Thyroid gland (tissue), 4 donors: ENCODE measurements around the gene FCHSD2.

ENCODE experiments used
- POLR2A ChIP-seq, 2 donors: fragments of 450-650 bp; IDR thresholded peaks; one replicate each; pipeline ENCODE4 v1.6.1; 2017; ENCODE audit warnings: antibody characterized with exemption in 2 of 2, mild to moderate bottlenecking in 2 of 2, moderate library complexity in 1 of 2
- TF ChIP-seq, protein P1 (sequence below), 6 experiments: fragments of 200-600 bp in 3 of 6; fragments of 450-650 bp in 3 of 6; sonication (generic) in 3 of 6; IDR thresholded peaks; one replicate each; pipeline ENCODE4 v1.5.1; 2016 to 2019; ENCODE audit warnings: antibody characterized with exemption in 6 of 6, mild to moderate bottlenecking in 2 of 6, inconsistent platforms in 1 of 6, moderate library complexity in 1 of 6

DNA sequence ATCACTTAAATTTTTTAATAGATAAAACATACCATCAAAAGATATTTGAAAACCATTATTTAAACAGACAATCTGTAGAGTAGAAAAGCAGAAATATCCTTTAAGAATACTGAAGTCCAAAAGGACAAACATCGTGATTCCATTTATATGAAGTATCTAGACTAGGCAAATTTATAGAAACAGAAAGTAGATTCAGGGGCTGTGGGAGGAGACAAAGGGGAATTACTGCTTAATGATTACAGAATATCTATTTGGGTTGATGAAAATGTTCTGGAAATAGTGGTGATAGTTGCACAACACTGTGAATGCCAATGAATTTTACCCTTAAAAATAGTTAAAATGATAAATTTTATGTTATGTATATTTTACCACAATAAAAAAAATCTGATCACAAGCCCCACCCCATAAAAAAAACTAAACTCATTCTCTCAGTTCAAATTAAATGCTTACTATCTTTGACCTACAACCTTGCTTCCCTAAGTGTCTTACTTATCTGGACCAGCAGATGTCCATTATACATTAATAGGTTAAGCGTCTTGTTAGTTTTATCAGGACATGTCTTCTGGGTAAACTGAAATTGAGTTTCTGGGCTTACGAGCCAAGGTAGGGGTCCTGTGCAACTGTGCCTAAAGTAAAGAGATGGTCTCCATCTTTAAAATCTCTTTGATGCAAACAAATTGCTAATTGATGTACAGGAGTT, 86.3 kb downstream of the FCHSD2 start:
- TF ChIP-seq, protein P1, sequence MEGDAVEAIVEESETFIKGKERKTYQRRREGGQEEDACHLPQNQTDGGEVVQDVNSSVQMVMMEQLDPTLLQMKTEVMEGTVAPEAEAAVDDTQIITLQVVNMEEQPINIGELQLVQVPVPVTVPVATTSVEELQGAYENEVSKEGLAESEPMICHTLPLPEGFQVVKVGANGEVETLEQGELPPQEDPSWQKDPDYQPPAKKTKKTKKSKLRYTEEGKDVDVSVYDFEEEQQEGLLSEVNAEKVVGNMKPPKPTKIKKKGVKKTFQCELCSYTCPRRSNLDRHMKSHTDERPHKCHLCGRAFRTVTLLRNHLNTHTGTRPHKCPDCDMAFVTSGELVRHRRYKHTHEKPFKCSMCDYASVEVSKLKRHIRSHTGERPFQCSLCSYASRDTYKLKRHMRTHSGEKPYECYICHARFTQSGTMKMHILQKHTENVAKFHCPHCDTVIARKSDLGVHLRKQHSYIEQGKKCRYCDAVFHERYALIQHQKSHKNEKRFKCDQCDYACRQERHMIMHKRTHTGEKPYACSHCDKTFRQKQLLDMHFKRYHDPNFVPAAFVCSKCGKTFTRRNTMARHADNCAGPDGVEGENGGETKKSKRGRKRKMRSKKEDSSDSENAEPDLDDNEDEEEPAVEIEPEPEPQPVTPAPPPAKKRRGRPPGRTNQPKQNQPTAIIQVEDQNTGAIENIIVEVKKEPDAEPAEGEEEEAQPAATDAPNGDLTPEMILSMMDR (IDR thresholded peaks at IDR 0.05), result no peak
- TF ChIP-seq POLR2A (IDR thresholded peaks at IDR 0.05), result no peak
